Measurements from ENCODE around the gene KCNMA1. TPM values are rescaled to one million over a fixed set of nuclear protein-coding genes. Genes with fewer than 3 reads are reported as not detected.

Gene KCNMA1
- total RNA-seq, 4 donors from 2014 or later = 68.4 to 170 (median 119) TPM

DNA sequence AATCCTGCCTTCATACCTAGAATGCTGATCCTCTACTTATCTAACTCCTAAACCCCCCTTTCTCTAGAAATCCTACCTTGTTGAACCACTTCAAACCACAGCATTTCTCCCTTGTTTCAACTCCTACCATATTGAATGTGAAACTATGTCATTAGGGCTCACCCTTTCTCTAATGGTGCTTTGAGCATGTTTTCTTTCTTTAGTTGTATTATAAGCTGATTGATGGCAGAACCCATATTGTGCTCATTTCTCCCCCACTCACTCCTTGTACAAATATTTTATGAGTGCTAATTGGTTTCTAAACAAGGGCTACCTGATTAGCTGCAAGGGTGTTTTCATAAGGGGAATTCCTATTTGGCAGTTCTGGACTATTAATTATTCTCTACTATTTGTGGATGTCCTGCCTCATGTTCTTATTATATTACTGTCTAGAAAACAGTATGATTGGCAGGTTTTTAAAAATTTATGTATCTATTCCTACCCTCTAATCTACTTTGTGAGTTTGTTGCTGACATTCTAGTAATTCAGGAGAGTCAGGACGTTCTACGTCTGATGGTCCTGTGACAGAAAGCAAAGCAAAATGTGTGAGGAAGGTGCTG, 765.8 kb downstream of the KCNMA1 start:
- DNase-seq = no peak
- intact Hi-C loops (cut with DNase I; ENCODE audit: low total_unique reads) = no loop called here
- H3K27ac ChIP-seq = no peak overlapping the region
- H3K4me1 ChIP-seq = no peaks in the 10 kb centered on the region
- no peaks in the 10 kb centered on the region for H3K36me3 ChIP-seq
- H3K27me3 ChIP-seq = peaks cover 6% of the 10 kb centered on the region
- in situ Hi-C loops (cut with MboI; ENCODE audit: low pct_ligation_motif_present in 1 of 4, low pct_unique_long_range_greater_than_20kb in 1 of 4, low sequenced_read_pairs in 3 of 4) = no loop called here
- no peak overlapping the region for H3K4me3 ChIP-seq
- H3K9me3 ChIP-seq = no peaks in the 10 kb centered on the region
- no peak for TF ChIP-seq EP300 (IDR thresholded peaks at IDR 0.05; ENCODE audit: low read depth)
- TF ChIP-seq POLR2A (IDR thresholded peaks at IDR 0.05) = no peak
- TF ChIP-seq, protein P1, sequence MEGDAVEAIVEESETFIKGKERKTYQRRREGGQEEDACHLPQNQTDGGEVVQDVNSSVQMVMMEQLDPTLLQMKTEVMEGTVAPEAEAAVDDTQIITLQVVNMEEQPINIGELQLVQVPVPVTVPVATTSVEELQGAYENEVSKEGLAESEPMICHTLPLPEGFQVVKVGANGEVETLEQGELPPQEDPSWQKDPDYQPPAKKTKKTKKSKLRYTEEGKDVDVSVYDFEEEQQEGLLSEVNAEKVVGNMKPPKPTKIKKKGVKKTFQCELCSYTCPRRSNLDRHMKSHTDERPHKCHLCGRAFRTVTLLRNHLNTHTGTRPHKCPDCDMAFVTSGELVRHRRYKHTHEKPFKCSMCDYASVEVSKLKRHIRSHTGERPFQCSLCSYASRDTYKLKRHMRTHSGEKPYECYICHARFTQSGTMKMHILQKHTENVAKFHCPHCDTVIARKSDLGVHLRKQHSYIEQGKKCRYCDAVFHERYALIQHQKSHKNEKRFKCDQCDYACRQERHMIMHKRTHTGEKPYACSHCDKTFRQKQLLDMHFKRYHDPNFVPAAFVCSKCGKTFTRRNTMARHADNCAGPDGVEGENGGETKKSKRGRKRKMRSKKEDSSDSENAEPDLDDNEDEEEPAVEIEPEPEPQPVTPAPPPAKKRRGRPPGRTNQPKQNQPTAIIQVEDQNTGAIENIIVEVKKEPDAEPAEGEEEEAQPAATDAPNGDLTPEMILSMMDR (IDR thresholded peaks at IDR 0.05) = no peak
- TF ChIP-seq POLR2AphosphoS5 (IDR thresholded peaks at IDR 0.05) = no peak
- 90 to 100% methylated on average over 2 of the region's 2 CpGs for WGBS, 2 donors (ENCODE audit: low coverage in 1 of 2)

DNA sequence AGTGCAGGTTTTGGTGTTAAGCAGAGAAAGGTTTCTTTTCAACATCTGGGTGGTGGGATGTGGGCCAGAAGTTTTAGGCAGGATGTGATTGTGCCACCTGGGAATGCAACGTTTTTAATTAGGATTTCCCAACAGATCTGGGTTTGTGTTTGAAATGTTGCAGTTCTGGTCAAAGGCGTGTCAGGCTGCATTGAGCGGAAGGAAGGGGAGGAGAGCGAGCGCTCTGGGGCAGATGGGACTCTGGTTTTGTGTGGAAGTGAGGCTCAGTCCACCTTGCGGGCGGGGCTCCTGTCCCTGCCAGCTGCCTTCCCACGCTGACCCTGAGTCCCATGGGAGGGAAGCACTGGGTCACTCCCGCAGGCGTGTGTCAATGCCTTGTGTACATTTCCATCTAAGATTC, 767.7 kb downstream of the KCNMA1 start:
- no peak overlapping the region for H3K27ac ChIP-seq

DNA sequence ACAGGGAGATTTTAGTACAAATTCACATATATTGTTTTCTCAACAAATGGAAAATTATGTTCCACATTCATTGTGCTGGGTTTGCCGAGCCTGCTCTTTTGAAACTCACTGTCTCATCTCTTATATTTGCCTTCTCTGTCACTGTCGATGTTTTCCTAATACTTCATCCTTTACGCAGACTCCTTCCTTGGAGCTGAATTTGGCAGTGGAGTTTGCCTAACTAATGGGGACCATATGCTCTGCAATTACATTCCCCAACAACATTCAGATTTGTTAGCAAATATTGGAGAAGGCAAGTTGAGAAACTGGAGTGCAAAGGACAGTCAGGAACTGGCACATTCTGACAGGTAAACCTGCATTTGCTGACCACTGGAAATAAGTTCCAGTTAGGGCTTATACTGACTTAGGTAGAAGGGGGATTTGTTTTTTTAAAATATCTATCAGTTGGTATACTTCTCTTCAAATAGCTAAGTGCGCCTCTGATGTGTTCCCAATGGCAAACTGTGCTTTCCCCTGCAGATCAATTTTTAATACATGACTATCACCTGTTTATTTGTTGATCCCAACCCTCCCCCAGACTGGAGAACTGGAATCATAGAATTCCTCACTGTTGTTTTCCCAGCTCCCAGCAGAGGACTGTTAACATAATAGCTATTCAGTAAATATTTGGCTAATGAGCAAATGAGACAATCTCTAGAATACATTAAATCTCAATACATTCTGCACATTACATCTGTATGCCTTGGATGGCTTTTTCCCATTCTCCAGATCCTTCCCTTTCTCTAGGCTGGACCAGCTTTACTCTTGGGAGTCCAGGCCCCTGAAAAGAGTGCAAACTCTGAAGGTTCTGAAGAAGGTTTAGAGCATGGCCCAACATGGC, 769.3 kb downstream of the KCNMA1 start:
- Histone ChIP-seq H3K9me3 (no peaks in the 10 kb centered on the region), H3K27ac (no peak overlapping the region), H3K4me3 (no peak overlapping the region), H3K36me3 (no peaks in the 10 kb centered on the region), H3K27me3 (peaks cover 5% of the 10 kb centered on the region), H3K4me1 (no peaks in the 10 kb centered on the region)
- intact Hi-C loops (cut with DNase I; ENCODE audit: low total_unique reads) (no loop called here), in situ Hi-C loops (cut with MboI; ENCODE audit: low pct_ligation_motif_present in 1 of 4, low pct_unique_long_range_greater_than_20kb in 1 of 4, low sequenced_read_pairs in 3 of 4) (no loop called here)
- DNase-seq = no peak
- TF ChIP-seq POLR2A (IDR thresholded peaks at IDR 0.05) (no peak), EP300 (IDR thresholded peaks at IDR 0.05; ENCODE audit: low read depth) (no peak), POLR2AphosphoS5 (IDR thresholded peaks at IDR 0.05) (no peak)
- TF ChIP-seq, protein P1 (IDR thresholded peaks at IDR 0.05) = no peak
- 61 to 71% methylated on average over 3 to 4 of the region's 4 CpGs for WGBS, 2 donors (ENCODE audit: low coverage in 1 of 2)

More for the DNA sequence above, 767.7 kb downstream of the KCNMA1 start:
- intact Hi-C loops (cut with DNase I; ENCODE audit: low total_unique reads) = no loop called here
- Histone ChIP-seq H3K4me3 (no peak overlapping the region), H3K27me3 (peaks cover 6% of the 10 kb centered on the region), H3K36me3 (no peaks in the 10 kb centered on the region), H3K9me3 (no peaks in the 10 kb centered on the region), H3K4me1 (no peaks in the 10 kb centered on the region)
- WGBS, 2 donors (ENCODE audit: low coverage in 1 of 2) = 11 to 74% methylated on average over 1 to 10 of the region's 10 CpGs
- in situ Hi-C loops (cut with MboI; ENCODE audit: low pct_ligation_motif_present in 1 of 4, low pct_unique_long_range_greater_than_20kb in 1 of 4, low sequenced_read_pairs in 3 of 4) = no loop called here
- DNase-seq = no peak
- no peak for TF ChIP-seq POLR2AphosphoS5 (IDR thresholded peaks at IDR 0.05)
- no peak for TF ChIP-seq POLR2A (IDR thresholded peaks at IDR 0.05)
- TF ChIP-seq, protein P1 (IDR thresholded peaks at IDR 0.05) = no peak
- TF ChIP-seq EP300 (IDR thresholded peaks at IDR 0.05; ENCODE audit: low read depth) = no peak

DNA sequence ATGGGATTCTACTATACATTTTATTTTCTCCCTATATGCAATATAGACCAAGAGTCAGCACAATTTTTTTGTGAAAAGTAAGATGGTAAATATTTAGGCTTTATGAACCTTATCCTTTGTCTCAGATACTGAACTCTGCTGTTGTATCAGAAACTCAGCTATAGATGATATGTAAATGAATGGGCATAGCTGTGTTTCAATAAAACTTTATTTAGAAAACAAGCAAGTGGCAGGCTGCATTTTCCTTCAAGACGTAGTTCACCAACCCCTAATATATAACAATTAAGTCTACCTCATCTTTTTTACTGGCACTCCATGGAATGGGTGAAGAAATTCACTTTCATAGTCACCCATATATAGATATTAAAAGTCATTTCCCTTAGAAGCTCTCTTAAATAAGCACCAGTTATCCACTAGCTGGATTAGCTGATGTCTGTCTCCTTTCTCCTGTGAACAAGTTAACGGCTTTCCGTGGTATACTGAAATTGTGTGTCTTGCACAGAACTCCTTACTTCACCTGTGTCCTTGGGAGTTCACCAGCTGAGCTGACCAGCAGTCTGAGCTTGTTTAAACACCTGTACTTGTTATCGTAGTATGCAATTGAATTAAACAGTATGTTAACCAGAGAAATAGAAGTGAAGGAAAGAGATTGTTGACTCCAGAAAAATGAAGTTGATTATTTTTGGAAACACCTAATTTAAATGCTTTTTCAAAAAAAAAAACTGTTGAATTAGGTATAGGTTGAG, 770.6 kb downstream of the KCNMA1 start:
- intact Hi-C loops (cut with DNase I; ENCODE audit: low total_unique reads) (no loop called here), in situ Hi-C loops (cut with MboI; ENCODE audit: low pct_ligation_motif_present in 1 of 4, low pct_unique_long_range_greater_than_20kb in 1 of 4, low sequenced_read_pairs in 3 of 4) (no loop called here)
- 86 to 92% methylated on average over 3 to 4 of the region's 4 CpGs for WGBS, 2 donors (ENCODE audit: low coverage in 1 of 2)
- Histone ChIP-seq H3K4me3 (no peak overlapping the region), H3K36me3 (no peaks in the 10 kb centered on the region), H3K27ac (no peak overlapping the region), H3K9me3 (no peaks in the 10 kb centered on the region), H3K27me3 (no peaks in the 10 kb centered on the region), H3K4me1 (no peaks in the 10 kb centered on the region)
- TF ChIP-seq, protein P1 (IDR thresholded peaks at IDR 0.05) = no peak
- TF ChIP-seq POLR2AphosphoS5 (IDR thresholded peaks at IDR 0.05) = no peak
- no peak for TF ChIP-seq POLR2A (IDR thresholded peaks at IDR 0.05)
- no peak for TF ChIP-seq EP300 (IDR thresholded peaks at IDR 0.05; ENCODE audit: low read depth)
- DNase-seq = no peak
